Measurements from ENCODE around the gene DTYMK.
A peak's percentile ranks its signal among the peaks of the same experiment; 100 is the strongest.

DTYMK gene

DNA sequence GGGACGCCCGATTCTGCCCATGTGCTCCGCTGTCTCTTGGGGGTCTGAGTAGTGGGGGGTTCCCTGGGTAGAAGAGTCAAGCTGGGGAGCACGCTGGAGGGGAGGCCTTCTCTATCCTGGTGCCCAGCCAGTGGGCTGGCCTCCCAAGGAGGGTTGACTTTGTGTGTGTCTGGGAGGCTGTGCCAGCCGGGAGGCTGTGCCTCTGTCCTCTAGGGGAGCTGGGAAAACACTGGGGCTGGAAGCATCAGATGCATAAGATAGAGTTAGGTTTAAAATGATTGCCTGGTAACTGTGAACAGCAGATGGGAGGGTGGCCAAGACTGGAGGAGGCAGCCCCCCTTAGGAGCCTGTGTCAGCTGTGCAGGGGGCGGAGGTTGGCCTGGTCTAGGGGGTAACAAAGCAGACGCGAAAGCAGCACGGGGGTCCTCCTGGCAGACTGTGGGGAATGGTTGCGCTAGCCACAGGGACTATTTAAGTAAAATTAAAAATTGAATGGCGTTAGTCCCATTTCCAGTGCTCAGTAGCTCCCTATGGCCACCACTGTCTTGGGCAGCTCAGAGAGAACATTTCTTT lies 16.5 kb upstream of the DTYMK start:
- peak; percentile 52 for DNase-seq (ENCODE audit: low spot score)

DNA sequence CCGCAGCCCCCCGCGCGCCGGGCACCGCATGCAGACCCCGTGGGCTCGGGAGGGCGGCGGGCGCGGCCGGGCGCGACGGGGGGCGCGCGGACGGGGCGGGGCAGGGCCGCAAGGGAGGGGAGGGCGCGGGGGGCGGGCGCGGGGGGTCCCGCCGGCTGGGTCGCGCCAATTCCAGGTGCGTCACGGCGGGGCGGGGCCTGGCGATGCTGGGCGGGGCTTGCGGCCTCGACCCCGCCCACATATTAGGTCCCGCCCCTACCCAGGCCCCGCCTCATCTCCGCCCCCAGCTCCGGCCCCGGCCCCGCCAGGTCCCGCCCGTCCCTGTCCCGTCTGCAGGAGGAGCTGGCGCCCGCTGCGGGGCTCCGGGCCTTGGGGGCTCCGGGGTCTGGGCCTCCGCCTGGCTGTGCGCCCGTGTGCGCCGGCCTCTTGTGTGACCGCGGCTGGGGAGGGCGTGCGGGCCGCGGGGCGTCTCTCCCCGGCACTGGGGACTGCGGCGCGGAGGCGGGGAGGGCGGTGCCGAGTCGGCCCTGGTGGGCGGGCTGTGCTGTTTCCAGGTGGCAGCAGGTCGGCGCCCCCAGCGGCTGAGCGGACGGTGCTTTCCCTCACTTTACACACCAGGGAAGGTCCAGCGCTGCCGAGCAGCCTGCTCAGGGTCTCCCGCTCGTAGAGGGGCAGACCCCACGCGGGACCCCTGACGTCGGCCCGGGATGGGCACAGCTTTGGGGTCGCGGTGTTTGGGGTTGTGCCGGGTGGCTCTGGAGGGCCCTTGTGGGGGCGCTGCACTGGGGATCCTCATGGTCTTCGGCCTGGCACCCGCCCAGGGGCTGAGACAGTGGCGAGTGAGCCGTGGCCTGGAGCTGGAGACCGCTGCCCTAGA lies 15.8 kb upstream of the DTYMK start:
- DNase-seq (ENCODE audit: low spot score) = peak; percentile 86

DNA sequence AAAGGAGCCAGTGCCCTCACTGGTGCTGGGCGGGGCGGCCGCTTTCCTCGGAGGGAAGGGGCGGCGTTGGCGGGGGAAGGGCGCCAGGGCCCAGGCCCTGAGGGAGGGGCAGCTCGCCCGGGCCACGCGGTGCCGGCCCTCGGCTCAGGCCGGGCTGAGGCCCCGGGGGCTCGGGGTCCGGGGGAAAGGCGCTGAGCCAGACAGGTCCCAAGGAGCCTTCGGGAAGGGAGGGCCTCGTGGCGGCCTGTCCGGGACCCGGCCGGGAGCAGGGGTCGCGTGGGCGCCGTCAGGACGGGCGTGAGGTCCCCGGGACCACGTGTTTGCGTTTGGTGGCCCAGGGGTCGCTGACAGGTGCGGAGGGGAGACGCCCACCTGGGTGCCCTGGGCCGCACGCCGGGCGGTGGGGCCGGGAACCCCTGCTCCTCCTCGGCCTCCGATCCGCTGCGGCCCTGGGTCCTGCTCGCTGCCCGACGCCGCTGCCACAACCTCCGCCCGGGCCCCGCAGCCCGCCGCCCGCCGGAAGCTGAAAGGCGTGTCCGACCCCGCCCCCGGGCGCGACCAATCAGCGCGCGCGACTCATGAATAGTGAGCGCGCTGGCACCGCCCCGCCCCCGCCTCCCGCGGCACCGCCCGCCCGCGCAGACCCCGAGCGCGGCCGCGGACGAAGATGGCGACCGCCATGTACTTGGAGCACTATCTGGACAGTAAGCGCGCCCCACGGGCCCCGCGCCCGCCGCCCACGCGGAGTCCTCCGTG lies 15.0 kb upstream of the DTYMK start, which contains the start of gene ING5:
Gene ING5, plus strand, starts transcription at position 641 of the 756 bp plus-strand sequence. Its CDS starts 27 bp downstream, at position 668.
- peak; percentile 93 for DNase-seq (ENCODE audit: low spot score)

DNA sequence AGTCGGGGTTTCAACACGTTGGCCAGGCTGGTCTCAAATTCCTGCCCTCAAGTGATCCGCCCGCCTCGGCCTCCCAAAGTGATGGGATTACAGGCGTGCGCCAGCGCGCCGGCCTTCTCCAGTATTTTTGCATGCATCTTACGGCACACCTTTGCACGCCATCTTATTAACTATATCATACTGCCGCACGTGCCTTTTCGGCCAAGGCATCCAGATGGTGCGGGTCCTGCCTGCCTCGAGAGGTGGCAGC lies 14.5 kb upstream of the DTYMK start:
- peak; percentile 92 for DNase-seq (ENCODE audit: low spot score)

DNA sequence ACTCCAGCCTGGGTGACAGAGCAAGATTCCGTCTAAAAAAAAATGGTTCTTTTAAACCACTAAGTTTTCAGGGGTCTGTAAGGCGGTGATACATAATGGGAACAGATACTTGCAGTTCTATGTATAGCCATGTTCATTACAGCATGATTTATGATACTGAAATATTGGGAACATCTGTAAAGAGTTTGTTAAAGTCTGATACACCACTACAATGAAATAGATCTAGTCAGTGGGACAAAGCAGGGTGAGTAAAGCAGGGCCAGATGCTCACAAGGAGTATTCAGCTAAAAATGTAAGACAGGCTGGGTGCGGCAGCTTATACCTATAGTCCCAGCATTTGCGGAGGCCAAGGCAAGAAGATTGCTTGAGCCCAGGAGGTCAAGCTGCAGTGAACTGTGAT lies 9.0 kb upstream of the DTYMK start:
- DNase-seq (ENCODE audit: low spot score) = no peak

DNA sequence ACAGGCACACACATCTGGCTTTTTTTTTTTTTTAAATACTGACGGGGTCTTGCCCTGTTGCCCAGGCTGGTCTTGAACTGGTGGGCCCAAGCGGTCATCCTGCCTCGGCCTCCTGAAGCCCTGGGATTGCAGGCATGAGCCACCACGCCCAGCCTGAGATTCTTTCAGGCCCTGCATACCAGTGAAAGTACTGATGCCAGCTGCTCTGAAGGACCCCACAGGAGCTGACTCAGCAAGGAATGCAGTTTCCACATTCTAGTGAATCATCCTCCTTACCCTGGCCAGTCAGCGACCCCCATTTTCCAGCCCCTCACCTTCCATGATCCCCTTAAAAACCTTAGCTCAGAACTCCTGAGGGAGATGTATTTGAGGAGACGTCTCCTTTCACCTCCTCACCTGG lies 5.8 kb upstream of the DTYMK start:
- DNase-seq (ENCODE audit: low spot score) = peak; percentile 40

DNA sequence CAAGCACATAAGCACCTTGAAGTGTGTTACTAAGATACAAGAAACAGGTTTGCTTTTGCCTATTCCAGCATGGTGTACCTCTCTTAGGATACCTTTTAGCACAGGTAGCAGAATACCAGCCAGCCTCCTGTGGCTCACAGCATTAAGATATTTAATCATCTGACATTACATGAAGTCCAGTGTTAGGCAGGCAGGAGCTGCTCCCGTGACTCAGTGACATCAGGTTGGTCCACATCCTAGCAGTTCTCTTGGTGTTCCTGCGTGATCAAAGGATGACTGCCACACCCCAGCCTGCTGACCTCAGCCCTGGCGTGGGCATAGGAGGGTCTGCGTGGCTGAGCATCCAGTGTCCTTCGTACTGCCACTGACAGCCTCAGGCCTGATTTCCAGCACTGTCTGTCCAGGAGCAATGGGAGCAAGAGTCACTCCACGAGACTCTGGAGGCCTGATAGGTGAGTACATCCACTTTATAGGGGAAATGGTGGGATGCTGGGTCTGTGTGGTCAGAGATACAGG lies 3.6 kb upstream of the DTYMK start:
- DNase-seq (ENCODE audit: low spot score) = no peak

DNA sequence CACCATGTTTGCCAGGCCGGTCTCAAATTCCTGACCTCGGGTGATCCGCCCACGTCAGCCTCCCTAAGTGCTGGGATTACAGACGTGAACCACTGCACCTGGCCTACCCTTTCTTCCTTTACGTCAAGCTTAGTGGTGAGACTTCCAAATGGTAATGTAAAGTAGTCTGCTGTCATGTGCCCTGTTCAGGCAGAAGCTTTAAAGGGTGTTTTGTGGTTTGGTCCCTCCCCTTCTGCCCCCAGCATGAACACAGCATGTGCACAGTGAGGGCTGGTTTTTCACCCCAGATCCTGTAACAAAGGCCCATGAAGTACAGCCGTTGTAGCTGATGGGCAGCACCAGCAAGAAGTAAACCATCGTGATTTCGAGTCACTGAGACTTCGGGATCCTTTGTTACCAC lies 2.7 kb upstream of the DTYMK start:
- no peak for DNase-seq (ENCODE audit: low spot score)

DNA sequence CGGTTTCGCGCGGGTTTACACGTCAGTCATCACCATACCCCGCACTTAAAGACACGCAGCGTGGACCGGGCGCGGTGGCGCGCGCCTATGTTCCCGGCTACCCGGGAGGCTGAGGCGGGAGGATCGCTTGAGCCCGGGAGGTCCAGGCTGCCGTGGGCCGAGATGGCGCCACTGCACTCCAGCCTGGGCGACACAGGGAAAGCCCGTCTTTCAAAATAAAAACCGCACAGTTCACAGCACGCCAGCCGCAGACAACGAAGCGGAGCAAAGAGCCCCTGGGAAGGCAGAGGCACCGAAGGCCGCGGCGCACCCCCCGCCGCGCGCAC lies 328 bp downstream of the DTYMK start:
- DNase-seq (ENCODE audit: low spot score) = no peak

DNA sequence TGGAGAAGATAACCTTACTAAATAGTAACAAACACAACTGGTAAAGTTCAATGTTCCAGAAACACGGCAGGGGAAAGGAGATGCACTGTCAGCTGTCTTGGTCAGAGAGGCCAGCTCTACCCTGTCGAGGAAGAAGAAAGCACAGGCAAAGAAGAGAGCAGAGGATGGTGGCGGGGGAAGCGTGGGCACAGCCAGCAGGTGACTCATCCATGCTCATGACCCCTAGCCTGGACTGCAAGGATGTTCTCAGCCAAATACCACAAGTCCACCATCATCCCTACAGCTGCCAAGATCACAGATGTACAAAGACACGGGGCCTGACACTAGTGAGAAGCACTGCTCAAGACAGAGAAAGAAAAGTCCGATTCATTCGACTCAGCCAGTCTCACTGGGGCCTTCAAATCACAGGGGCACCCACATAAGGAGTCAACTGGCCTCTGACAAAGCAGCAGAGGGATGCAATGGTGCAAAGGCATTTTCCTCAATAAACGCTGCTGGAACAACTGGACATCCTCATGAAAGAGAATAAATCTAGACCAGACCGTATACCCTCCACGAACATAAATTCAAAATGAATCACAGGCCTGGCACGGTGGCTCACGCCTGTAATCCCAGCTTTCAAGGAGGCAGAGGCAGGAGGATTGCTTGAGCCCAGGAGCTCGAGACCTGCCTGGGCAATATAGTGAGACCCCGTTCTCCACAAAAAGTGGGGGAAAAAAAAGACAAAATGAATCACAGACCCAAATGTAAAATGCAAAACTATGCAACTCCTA lies 5.6 kb downstream of the DTYMK start:
- peak; percentile 83 for DNase-seq (ENCODE audit: low spot score)

DNA sequence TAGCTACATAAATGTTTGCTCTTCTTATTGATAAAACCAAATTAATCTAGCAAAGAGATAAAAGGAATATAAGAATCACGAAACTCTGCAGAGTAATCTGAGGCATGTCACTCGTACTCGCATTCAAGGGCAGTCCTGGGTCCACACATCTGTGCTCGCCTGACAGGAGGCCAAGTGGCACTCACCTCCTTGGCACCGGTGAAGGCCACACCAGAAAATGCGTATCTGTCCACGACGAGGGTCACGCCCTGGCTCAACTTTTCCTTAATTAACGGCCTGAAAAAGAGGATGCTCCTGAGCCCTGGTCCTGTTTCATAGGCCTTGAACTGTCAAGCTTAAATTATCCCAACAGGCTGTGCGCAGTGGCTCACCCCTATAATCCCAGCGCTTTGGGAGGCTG lies 6.6 kb downstream of the DTYMK start:
- DNase-seq (ENCODE audit: low spot score) = no peak

DNA sequence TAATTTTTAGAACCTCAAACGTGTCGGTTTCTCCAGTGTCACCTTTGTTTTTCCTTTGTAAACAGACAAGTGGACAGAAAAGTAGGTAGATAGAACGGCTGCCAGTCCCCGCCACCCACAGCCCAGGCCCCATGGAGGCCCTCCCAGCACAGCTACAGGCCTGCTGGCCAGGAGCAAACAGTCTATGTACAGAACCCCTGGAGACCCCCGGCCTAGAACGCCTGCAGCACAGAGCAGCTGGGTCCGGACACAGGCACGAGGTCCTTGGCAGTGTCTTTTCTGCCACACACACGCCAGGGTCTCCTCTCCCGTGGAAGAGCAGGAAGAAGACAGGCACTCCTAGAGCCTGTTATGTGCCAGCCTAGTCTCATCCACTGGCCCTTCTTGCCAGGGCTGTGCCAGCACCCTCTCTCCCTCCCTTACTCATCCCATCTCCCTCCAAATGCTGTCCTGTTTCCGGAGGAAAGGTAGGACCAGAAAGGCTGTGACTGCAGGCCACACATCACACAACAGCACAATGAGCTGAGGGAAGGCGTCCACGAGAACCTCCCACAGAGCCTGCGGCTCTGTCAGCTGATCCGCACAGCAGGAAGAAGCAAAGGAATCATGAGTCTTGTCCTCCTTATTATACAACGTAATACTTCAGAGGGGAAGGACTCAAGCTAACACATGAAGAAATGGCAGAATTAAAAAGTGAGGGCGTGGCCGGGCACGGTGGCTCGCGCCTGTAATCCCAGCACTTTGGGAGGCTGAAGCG lies 7.7 kb downstream of the DTYMK start:
- DNase-seq (ENCODE audit: low spot score) = no peak

DNA sequence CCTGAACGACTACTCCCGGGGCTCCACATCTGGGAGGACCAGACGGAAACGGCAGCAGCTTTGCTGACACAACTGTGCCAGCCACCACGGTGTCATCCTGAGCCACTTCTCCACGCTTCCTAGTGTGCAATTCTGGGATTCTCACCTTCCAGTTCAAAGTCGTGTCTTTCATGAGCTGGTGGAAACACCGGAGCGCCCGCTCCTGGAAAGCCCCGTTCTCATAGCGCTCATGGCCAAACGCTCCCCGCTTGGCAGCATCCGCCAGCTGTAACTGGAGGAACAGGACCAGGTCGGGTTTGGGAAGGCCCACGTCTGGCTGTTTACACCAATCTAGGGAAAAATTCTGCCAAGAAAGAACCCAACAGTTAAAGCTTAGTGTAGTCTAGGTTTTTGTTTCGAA lies 8.3 kb downstream of the DTYMK start:
- no peak for DNase-seq (ENCODE audit: low spot score)

DNA sequence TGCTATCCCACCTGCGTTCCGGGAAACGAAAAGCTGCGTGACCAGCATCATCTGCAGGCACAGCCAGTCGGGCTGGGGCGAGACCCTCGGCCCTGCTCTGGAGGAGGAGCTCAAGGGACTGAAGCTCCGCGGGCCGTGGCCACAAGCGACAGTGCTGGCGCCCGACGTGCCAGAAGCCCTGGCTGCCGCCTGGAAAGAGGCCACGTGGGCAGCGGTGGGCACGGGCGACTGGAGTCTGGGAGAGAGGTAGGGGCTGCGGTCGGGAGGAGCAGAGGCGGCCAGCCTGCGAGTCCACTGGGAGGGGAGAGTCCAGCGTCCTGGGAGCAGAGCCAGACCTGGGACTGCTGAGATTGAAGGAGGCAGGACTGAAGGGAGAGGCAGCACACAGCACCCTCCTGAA lies 9.2 kb downstream of the DTYMK start:
- DNase-seq (ENCODE audit: low spot score) = no peak

DNA sequence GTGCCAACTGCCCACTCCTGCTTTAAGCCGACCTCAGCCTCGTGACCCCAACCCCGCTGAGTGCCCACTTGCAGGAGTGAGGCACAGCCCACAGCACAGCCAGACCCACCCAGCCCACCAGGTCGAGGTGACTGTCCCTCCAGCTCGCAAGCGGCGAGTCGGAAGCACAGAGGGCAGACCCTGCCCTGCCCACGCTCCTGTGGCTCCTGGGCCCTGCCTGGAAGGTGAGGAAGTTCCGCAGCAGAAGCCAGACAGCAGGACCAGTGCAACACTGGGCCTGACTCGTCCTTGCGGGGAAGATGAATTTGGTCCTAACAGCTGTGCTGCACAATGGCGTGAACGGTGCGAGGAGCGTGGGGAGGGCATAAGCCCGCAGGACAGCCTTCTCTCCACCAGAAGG lies 9.9 kb downstream of the DTYMK start:
- DNase-seq (ENCODE audit: low spot score) = no peak

DNA sequence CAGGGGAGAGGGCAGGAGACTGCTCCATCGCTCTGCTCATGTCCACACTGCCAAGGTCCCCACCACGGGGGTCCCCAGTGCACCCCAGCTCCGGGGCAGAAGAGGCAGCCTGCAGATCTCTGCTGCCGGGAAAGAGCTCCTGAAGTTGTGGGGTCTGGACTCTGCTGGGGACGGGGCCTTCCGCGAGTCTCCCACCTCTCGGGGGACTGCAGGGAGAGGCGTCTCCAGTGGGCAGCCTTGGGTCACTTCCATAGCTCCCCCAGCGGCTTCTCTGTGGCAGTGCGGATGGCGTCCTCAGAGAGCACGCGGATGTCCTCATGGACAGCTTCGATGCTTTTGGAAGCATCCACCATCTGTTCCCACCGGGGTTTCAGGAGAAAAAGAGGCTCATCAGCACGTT lies 10.7 kb downstream of the DTYMK start:
- no peak for DNase-seq (ENCODE audit: low spot score)

DNA sequence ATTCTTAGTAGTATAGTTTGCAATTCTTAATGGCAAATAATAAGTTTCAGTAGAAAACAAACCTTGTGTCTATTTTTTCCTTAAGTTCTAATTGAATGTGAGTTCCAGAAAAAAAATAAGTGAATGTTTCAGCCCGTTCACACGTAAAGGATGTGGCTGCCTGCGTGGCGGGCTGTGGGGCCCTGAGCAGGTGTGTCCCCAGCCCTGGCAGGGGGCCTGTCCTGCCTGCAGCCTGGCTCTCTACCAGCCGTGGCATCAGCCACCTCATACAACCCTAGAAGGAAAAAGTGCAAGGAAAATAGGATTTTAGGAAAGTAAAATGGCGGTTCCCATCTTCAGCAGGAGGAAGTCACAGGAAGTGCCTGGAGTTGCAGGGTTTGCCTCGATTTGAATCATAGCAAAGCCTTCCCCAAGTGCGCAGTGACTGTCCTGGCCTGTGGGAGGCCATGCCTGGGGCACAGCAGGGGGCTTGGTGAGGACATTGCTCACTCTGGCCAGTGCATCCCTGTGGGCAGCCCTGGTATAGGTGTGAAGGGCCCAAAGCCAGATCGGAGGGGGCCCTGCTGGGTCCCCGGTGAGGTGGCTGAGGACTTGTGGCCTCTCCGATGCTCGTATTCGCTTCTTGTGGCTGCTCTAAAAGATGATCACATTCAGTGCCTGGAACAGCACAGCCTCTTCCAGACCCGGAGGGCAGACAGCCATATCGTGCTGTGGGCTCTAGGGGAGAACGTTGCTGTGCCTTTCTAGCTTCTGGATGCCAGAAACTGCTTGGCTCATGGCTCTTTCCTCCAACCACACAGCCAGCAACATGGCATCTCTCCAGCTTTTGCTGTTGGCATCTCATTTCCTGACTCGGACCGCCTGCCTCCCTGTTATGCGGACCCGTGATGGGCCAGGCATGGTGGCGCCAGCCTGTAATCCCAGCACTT lies 12.6 kb downstream of the DTYMK start:
- DNase-seq (ENCODE audit: low spot score) = peak; percentile 54

DNA sequence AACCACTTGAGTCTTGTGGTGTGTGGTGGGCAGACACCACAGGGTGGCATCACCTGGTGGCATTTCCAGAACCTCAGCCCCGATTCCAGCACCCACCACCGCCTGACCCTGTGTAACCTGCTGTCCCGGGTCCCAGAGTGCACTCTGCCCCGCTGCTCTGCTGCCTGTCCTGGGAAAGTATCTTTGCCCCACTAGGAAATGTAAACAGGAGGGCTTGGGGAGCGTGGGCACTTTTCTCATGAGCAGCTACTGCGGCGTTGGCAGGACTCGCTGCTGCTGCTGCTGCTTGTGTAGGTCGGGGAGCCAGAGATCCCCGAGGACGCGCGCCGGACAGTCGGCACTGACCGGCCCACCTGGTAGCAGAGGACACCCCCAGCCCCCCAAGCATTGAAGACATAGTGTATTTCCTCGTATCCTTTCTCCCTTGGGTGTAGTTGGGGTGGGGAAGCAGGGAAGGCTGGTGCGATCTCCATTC lies 13.4 kb downstream of the DTYMK start:
- no peak for DNase-seq (ENCODE audit: low spot score)

DNA sequence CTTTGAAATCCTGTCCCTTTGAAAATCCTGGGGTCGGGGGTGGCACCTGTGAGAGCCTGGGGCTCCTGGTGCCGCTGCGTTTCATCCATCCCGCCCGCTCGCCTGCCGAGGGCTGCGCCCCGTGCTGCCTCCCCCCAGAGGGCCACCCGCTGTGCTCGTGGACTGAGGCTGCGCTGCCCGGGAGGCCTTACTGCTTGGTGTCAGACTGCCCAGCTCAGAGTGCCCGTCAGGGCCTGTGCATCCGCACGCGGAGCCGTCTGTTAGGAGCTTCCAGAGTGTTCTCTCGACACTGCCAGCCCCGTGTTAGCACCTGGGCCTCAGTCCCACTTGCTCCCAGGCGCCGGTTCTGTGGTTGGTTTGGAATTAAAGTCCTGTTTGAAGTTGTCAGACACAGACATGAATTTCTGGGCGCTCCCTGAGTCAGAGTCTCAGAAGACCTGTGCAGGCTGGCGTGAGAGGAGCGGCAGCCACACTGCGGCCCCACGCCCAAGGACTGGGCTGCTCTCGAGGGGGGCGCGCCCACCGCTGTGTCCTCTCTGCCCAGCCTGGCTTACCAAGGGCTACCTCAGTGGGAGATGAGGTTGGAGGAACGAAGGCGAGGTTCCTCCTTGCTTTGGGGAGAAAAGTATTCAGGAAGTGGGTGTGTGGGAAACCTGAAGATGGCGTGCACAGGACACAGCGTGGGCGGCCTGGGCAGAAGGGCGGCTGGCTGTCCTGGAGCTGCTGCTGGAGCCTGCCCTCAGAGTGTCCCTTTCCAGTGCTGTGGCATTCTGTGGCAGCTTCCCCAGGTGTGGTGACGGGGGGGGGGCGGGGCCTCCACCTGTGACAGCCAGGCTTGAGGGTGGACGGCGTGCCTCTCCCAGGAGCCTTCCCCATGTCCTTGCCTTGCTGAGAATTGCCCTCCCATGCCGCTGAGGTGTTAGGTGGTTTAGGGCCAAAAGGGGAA lies 14.1 kb downstream of the DTYMK start:
- DNase-seq (ENCODE audit: low spot score) = no peak
